ENCODE measurements around the gene AAR2. TPM values are rescaled to one million over a fixed set of nuclear protein-coding genes. Genes with fewer than 3 reads are reported as not detected.

Gene AAR2
- total RNA-seq, 1 experiment from 2014 or later: 36.9 TPM

DNA sequence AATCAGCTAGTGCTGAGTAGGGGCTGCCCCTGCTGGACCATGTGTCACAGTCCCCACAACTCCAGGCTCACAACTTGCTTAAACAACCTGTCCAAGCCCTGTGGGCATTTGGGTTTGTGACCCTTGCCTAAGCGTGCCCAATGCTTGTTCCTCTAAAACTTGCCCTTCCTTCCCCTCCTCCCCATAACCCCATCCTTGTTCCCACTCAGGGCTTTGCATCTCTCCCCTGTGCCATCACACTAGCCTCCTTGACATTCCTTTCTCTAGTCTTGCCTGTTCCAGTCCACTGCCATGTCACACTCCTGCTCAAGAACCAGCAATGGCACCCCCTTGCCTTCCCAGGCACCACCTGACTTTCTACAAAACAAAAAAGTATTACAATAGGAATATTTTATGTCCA is 67.6 kb downstream of the AAR2 start:
- peaks cover 71% of the 10 kb centered on the region for H3K27me3 Mint-ChIP-seq (ENCODE audit: low read depth)
- Histone ChIP-seq H4K20me1 (ENCODE audit: control insufficient read depth, insufficient read depth, insufficient read length) (peaks cover 3% of the 10 kb centered on the region), H2BK20ac (ENCODE audit: low read depth, low read length, poor library complexity, severe bottlenecking) (no peak overlapping the region), H2BK120ac (ENCODE audit: low read depth, low read length, poor library complexity, severe bottlenecking) (no peak overlapping the region), H2BK15ac (ENCODE audit: low read depth, low read length) (no peak overlapping the region), H3K27me3 (ENCODE audit: insufficient read depth, low read length) (peaks cover 5% of the 10 kb centered on the region; the same call in 1 of the 2 replicates), H3K4ac (ENCODE audit: low read depth, low read length) (no peak overlapping the region), H3K27ac (ENCODE audit: insufficient read length, low read depth, low read length) (no peak overlapping the region), H3K4me2 (ENCODE audit: insufficient read depth, insufficient read length, low read length) (no peak overlapping the region), H3K79me2 (ENCODE audit: insufficient read depth, low read length) (no peaks in the 10 kb centered on the region), H3K4me1 (ENCODE audit: insufficient read depth, low read length) (no peaks in the 10 kb centered on the region), H3K56ac (ENCODE audit: insufficient read length, low read depth, low read length) (no peak overlapping the region), H3K9ac (ENCODE audit: extremely low read depth, insufficient read length, low read length) (no peak overlapping the region), H3K18ac (ENCODE audit: insufficient read length, low read depth, low read length) (no peak overlapping the region), H2AK5ac (ENCODE audit: insufficient read length, low read length) (no peak overlapping the region), H2BK12ac (ENCODE audit: insufficient read length, low read depth, low read length) (no peak overlapping the region), H3K14ac (ENCODE audit: insufficient read depth, low read length) (no peak overlapping the region), H3K9me3 (ENCODE audit: control insufficient read depth, low read depth, low read length) (no peaks in the 10 kb centered on the region), H4K5ac (ENCODE audit: insufficient read length, low read depth, low read length) (no peak overlapping the region), H4K8ac (replicated peaks; ENCODE audit: insufficient read length, low read depth, low read length) (no peak overlapping the region), H3T11ph (ENCODE audit: low read length) (no peak overlapping the region), H4K91ac (ENCODE audit: insufficient read length, low read depth, low read length) (no peak overlapping the region), H3K23me2 (ENCODE audit: insufficient read length, low read depth, low read length, poor library complexity, severe bottlenecking) (peaks cover 11% of the 10 kb centered on the region), H2AFZ (ENCODE audit: low read length) (no peak overlapping the region), H3K79me1 (ENCODE audit: insufficient read depth, low read depth, low read length, poor library complexity, severe bottlenecking) (no peaks in the 10 kb centered on the region), H3K23ac (ENCODE audit: insufficient read length, low read depth, low read length) (no peak overlapping the region), H2BK5ac (ENCODE audit: insufficient read length, low read length) (no peak overlapping the region)
- TF ChIP-seq, protein P1, sequence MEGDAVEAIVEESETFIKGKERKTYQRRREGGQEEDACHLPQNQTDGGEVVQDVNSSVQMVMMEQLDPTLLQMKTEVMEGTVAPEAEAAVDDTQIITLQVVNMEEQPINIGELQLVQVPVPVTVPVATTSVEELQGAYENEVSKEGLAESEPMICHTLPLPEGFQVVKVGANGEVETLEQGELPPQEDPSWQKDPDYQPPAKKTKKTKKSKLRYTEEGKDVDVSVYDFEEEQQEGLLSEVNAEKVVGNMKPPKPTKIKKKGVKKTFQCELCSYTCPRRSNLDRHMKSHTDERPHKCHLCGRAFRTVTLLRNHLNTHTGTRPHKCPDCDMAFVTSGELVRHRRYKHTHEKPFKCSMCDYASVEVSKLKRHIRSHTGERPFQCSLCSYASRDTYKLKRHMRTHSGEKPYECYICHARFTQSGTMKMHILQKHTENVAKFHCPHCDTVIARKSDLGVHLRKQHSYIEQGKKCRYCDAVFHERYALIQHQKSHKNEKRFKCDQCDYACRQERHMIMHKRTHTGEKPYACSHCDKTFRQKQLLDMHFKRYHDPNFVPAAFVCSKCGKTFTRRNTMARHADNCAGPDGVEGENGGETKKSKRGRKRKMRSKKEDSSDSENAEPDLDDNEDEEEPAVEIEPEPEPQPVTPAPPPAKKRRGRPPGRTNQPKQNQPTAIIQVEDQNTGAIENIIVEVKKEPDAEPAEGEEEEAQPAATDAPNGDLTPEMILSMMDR (conservative IDR thresholded peaks at IDR 0.05): no peak
- no peak for DNase-seq
- H3K27ac Mint-ChIP-seq: no peak overlapping the region
- no peaks in the 10 kb centered on the region for H3K36me3 Mint-ChIP-seq (ENCODE audit: insufficient read depth in 1 of 3, low read depth in 3 of 3)
- H3K4me3 Mint-ChIP-seq: no peak overlapping the region
- H3K9me3 Mint-ChIP-seq: no peaks in the 10 kb centered on the region
- H3K4me1 Mint-ChIP-seq: peaks cover 9 to 27% of the 10 kb centered on the region in 2 experiments
- WGBS (ENCODE audit: extremely low coverage, insufficient read length, low lambda C conversion rate): no CpG with 5 or more reads among the region's 1 CpG

Measured in H9 (cell line).